ENCODE data around the gene SERINC5.

DNA sequence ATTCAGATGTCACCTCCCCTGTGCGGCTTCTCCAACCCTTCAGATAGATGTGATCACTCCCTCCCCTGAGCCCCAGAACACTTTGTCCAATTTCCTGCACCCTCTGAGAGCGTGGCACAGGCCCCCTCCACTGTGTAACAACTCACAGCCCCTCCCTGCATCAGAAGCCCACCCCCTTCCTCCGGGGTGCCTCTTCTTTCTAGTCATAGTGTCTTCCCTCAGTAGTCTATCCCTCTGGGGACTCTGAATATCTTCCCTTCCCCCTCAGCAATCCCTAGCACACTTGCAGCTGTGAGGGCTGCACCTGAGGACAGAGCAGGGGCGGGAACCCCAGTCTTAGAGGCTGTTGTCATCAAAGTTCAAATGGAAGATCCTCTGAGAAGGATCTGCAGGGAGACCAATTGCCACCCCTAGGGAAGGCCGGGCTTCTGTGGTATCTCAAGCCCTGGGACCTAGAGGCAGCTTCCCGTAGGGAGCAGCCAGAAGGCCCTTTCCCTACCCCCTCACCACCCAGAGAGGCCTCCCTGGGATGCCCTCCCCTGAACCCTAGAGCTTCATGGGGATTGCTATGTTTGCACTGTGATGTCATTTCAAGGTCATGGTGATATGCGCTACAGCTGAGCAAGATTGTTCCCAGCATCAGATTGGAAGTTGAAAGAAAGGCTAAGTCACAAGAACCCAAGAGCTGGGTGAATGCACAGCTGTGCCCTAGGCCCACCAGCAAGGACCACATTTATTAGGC is 150.0 kb downstream of the SERINC5 start:
- TF ChIP-seq CTCF (IDR thresholded peaks at IDR 0.05) (no peak), POLR2A (IDR thresholded peaks at IDR 0.05) (no peak), POLR2AphosphoS5 (IDR thresholded peaks at IDR 0.05) (no peak), EP300 (IDR thresholded peaks at IDR 0.05) (no peak)

Data from gastroesophageal sphincter (tissue), 3 donors.